GM21619 (cell line): ENCODE measurements around the gene HIBADH.
"Not testable (repeated sequence)": the region's sequence is repeated elsewhere in the genome, so short reads cannot be mapped to it uniquely, and the experiment has no call there.

ENCODE experiments used
- ATAC-seq: cut with Tn5 transposase; IDR thresholded peaks from one replicate; pipeline ENCODE4 v1.9.1; 2021; ENCODE audit not compliant: unreplicated experiment

HIBADH gene

DNA sequence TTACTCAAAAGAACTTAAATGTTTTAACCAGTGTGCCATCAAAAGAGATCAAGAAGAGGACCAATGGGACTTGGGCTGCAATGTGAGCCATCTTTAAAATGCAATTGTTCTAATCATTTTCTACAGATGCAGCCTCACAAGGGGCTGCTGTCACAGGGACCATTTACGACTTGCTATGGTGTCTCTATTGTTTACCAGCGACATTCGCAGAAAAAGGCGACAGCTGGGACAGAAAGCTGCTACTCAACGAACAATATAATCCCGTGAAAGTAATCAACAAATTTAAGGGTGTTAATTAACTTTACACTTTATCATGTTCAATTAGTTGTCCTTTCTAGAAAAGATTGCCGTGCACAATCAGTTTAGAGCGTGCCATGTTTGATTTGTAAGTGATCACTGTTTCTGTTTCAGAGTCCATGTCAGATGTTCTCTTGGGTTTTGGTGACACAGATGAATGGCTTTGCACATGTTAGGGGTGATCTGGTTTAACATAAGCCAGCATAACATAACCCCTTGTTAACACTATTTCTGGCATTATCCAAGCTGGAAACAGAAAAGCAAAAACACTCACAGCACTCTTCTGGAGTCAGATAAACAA is 110.8 kb downstream of the HIBADH start:
- ATAC-seq: no peak

DNA sequence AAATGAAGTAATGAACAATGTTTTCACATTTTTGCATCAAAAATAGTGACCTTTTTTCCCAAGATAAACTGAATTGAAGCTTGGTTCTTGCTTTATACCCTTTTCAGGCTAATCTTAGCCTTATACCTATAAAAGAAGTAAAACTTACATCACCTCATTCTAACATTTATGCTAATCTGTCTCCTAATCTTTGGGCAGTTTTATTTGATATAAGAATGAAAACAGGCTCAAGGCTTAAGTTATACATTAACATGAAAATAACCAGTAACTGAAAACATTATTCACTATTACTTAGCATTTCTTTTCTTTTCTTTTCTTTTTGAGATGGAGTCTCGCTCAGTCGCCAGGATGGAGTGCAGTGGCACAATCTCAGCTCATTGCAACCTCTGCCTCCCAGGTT is 113.1 kb downstream of the HIBADH start:
- ATAC-seq: no peak

DNA sequence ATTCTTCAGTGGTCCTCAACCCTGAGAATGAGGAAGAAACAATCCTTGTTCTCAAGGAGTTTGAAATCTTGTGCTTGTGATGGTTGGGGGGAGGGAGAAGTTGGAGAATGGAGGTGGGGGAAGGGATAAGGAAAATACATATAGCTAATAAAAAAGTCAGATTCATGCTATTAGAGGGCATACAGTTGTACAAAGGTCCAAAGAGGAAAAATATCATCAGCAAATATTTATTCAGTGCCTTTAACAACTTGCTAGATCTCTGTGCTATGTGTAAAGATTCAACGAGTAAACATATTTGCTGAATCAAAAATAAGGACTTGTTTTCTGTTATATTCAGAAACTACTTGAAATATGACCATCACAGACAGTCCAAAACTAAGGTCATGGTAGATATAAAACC is 114.4 kb downstream of the HIBADH start:
- no peak for ATAC-seq

DNA sequence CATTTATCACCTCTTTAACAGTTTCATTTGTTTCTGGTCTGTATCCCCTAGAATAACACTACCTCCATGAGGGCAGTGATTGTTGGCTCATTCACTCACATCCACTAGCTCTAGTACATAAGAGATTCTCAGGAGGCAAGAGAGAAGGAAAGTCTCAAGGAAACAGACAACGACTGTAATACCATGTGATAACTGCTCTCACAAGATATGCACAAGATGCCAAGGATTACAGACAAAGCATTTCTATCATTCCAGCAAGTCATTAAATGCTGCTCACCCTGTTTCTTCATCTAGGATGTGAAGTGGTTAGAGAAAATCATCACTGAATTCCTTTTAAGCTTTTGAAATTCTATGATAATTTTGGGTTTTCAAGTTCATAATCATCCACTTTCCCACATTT is 115.3 kb downstream of the HIBADH start:
- no peak for ATAC-seq

DNA sequence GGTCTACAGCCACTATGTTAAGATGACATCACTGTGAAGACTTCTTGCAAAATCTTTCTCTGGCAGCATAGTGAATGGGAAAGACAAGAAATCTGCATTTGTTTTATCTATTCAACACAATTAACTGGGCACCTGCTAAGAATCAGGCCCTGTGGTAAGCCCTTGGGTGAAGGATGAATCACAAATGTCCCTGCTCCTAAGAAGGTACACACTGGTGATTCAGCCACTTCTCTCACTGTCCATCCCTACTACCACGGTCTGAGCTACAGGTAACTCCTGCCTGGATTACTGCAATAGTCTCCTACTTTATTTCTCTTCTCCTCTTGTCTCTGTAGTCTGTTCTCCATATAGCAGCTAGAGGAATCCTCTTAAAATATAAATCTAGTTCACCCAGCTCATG is 116.1 kb downstream of the HIBADH start:
- ATAC-seq: no peak

DNA sequence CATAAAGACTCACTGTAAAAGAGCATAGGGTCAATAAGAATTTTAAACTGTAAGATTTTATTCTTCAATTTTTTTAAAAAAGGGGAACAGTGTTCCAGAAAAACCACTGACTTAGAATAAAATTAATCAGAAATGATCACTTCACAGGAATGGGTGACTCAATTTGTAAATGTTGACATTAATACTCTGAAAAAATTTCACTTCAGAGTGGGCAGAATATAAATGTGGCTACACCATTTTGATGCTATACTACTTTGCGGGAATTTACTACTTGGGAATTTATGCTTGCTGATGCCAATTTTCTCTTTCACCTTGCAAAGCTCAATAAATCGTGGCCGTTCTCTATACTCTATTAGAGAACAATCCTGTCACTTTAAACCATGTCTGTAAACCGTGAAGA is 126.9 kb downstream of the HIBADH start:
- no peak for ATAC-seq

DNA sequence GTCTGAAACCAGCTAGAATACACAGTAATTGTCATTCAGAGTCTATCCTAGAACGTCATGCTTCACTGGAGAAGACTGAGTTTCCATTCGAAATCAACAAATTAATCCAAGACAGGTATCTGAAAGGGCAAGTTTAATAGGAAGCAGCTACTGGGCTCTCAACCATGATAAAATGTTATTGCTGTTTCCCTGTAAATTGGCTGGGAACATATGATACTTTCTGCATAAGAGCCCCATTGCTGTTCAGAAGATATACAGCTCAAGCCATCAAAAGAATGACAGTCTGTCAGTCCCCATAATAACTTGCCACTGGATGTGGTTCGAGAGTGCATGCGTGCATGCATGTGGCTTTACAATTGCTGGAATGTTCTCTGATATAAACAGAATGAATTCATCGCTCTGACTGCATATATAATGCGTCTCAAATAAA is 129.0 kb downstream of the HIBADH start:
- no peak for ATAC-seq

DNA sequence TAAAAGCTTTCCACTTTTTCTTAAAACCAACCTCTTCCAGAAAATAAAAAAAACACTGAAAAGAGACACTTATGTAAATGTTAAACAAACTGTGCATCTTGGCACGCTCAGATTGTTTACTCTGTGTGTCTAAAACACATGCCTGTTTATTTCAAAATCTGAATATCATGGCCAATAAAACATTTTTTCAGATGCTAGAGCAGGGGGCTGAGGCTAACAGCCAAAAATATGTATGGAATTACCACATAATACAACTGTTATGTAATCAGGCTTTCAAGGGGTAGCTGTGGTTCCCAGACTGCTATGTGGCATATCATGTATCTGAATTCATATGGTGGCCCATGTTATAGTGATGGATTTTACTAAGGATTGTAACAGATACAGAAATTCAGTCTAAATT is 130.4 kb downstream of the HIBADH start:
- no peak for ATAC-seq

DNA sequence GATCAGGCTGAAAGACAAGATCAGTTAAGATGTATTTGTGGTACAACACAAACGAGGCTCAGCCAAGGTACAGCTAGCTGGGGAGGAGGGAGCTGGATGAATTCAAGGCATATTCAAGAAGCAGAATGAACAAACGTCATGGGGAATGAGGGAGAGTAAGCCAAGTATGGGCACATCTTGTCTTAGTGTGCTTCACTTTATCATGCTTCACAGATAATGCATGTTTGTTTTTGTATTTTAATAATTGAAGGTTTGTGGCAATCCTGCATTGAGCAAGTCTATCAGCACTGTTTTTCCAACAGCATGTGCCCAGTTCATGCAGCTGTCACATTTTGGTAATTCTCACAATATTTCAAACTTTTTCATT is 135.4 kb downstream of the HIBADH start:
- ATAC-seq: no peak

DNA sequence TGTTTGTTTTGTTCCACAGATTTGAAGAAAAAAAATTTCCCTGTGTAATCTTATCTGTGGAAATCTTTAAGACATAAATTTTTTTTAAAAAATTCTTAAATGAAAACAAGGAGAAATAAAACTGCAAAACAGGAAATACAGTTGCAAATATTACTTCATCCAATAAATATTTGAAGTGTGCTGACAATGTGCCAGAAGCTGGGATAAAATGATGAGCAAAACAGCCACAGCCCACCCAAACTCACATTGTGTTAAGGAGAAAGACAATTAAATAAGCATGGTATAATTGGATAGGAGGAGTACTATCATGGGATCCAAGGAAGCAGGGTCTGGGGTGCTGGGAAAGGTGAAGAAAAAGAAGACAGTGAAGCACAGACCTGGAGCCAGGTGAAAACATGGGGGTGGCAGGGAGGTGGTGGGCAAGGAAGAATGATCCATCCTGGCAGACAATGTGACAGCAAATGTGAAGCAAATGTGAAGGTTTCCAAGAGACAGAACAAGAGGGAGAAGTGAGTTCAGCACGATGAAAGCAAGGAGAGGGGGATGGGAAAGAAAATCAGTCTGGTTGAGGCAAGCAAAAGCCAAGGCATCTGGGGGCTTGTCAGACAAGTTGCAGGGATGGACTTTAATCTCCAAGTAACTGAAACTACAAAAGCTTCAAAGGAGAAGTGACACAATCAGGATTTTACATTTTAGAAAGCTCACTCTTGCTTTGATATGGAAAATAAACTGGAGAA is 135.9 kb downstream of the HIBADH start:
- no peak for ATAC-seq

DNA sequence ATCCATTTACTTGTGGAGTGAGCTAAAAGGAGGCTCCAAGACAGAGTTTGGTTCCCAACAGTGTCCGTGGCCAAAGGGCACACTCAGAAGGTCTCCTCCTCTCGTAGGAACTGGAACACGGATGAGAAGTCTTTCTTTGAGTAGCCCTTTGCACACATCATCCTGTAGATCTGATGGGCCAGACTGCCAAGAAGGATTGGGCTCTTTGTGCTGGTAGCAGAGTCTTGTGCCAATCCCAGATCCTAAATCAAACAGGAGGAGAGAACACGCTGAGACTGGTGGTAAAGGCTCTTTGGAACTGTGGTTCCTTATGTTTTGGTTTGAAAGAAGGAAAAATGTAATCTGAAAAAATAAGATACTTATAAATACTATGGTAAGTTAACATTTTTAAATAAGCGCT is 136.6 kb downstream of the HIBADH start:
- no peak for ATAC-seq

DNA sequence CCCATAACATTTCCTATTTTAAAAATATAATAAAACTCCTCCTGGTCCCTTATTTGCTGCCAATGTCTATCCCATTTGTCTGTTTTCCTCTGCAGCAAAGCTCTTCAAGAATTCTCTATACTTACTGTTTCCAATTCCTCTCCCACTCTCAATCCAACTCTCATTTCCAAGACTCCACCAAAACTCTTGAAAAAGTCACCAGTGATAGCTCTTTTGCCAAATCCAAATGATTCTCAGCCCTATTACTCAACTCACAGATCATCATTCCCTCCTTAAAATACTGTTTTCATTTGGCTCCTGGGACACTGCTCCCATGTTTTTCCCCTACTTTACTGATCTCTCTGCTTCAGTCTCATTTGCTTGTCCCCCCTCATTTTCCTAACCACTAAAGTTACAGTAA is 139.4 kb downstream of the HIBADH start:
- ATAC-seq: no peak

DNA sequence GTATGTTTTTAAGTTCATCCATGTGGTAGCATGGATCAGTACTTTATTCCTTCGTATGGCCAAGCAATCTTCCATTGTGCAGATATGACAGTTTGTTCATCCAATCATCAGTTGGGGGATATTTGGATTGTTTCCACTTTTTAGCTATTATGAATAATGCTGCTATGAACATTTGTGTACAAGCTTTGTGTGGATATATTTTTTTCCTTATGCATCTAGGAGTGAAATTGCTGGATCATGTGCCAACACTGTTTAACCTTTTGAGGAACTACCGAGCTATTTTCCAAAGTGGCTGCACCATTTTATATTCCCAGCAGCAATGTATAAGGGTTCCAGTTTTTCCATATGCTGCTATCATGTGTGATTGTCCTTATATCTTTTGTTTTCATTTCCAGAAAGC is 140.1 kb downstream of the HIBADH start:
- ATAC-seq: no peak

DNA sequence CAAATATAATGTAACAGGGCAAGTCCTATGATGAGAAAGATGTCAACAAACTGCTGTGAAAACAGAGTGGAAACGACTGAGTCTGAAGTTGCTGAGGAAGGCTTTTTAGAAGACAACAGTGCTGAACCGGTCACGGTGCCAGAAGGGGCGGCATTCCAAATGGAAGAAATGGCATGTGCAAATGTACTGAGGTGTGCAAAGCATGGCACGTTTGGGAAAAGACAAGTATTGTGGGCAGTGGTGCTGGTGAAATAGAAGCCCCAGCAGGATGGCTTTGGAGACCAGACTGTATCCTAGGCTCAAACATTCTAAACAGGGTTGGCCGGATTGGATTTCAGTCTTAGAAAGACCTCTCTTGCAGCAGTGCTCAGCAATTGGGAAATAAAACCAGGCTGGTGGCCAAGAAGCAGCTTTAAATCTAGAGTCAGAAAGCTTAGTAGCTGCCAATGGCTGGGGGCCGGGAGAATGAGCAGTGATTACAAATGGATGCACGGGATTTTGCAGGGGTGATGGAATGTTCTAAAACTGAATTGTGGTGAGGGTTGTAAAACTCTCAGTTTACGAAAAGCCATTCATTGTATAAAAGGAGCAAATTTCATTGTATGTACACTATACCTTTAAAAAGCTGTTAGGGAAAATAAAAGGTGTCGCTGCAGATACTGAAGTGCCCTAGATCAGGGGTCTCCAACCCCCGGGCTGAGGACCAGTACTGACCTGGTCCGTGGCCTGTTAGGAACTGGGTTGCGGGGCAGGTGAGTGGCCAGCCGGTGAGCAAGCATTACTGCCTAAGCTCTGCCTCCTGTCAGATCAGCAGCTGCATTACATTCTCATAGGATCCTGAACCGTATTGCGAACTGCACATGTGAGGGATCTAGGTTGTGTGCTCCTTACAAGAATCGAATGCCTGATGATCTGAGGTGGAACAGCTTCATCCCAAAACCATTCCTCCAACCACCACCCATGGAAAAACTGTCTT is 141.6 kb downstream of the HIBADH start:
- no peak for ATAC-seq

DNA sequence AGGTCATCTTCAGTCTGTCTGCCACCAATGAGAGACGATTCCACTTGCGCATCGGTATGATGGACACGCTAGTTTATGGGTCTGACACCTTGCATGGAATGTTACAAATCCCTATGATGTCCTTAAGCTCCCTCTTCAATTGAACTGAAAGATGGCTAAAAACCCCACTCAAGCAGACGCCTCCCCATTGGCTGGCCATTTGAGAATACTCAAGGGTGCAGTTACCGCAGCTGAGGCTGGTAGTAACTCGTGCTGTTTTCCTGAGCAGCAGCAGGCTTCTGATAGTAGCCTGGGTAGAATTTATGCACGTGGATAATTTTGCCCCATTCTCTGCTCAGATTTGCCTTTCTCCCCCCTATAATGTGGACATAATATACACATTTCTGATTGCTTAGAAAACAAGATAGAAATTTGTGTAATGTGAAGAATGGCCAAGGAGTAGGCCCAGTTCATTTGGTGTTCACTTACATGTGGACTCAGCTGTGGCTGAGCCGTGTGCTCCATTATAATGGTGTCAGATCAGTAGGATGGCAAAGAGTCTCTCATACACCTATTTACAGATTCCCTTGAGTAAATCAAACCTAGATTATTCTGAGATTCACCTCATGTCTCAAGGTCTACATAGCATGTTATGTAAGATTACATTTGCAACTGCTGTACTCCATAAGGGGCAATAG is 142.8 kb downstream of the HIBADH start:
- ATAC-seq: no peak

DNA sequence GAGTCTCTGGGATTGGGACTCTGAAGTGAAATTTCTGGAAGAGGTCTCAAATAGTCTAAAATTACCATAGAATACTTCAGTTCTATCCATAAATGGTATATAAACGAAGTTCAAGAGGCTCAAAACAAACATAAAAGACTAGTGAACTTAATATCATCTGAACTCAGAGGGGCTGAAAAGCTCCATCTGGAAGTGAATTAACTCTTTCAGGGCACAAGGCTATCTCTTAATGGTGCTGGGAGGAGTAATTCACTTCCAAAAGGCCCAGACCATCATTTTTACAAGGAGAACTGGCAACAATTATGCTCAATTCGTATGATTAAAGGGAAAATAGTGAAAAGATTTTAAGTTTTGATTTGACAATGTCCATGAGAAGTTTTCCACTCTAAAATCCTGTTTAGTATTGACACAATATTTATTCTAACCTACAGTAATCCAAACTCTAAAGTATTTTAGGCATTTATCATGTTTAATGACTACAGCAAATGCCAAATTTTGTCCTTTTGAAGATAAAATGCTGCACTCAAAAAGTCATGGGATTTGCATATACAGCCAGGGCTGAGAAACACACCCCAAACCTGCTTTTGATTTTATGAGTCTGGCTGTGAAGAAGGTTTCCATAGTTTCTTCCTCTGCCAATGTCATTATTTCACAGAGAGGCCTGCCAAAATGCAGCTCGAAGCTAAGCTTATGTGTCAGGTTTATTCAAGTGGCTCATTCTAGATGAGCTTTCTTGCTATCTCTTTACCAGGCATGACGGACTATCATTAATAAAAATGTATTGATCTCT is 143.9 kb downstream of the HIBADH start:
- no peak for ATAC-seq

DNA sequence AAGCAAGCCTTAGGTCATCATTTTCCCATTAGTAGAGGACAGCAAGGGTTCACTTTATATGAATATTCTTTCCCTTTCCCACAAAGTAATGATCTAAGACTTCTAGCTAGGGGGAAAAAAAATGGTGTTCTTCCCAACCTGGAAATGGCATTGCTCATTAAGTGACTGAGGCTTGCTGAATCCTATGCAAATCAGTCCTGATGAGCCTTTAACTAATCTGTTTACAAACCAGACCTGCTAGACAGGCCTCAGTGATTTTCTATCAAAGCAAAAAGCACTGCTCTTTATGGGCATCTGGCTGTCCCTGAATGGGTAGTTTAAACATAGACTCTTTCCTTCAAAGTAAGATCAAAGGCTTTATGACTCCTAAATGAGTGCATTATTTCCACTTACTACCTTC is 146.3 kb downstream of the HIBADH start:
- ATAC-seq: no peak

DNA sequence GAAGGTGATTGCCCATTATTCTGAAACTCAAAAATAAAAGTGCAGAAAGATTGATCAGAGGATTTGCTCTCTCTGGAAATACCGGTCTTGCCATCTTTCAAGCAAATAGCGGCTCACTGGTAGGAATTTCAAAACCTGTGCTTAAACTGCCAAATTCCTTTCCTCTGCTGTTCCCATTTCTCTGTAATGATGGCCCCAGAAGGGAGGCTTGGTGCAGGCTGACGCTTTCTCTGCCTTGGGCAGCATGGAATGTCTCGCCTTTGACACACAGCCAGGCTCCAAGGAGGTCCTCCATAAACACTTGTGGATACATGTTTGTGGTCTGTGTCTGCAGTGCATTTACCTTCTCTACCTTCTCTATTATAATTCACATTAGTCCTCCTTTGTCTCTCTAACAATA is 146.8 kb downstream of the HIBADH start:
- ATAC-seq: no peak

DNA sequence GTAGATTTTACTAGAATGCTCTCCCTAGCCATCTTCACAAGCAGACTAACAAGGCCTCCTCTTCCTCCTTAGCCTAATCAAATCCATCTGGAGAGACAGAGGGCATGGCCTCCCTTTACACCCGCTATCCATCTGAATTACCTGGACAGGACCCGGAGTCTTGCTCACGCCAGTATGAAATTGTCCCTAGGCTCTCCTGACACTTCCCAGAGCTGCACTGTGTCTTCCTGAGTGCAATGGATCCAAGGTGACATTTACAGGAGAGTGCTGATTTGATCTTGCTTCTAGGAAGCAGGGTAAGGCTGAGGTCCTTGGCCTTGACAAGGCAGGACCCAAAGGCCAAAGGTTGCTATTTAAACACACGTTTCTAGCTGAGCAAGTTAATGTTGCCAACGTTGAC is 147.8 kb downstream of the HIBADH start:
- no peak for ATAC-seq

DNA sequence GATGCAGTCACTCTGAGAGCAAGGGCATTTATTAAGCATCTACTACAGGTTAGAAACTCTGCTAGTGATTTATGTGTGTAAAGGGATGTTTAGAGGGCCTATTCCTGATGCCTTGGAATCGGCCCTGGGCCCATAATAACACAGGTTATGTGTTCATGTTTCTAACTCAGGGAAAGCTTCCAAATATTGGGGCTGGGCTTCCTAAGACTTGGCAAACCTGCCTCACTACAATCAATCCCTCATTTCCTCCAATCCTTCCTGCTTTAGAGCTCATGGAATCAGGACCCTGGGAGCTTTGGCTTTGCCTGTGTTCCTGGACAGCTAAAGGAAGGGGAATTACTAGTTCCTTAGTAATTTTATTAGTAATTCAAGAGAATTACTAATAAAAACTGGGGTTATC is 148.8 kb downstream of the HIBADH start:
- ATAC-seq: no peak

DNA sequence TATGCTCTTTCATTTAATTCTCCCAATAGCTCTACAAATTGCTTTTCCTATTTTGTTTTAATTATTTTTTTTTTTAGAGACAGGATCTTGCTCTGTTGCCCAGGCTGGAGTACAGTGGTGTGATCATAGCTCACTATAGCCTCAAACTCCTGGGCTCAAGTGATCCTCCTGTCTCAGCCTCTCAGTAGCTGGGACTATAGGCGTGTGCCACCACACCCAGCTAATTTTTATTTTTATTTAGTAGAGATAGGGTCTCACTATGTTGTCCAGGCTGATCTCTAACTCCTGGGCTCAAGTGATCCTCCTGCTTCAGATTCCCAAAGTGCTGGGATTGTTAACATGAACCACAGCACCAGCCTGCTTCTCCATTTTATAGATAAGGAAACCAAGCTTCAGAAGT is 151.3 kb downstream of the HIBADH start:
- ATAC-seq: not testable (repeated sequence)
